PC-9 (cell line): Measurements from ENCODE around the gene EPHB2. TPM values are rescaled to one million over a fixed set of nuclear protein-coding genes. Genes with fewer than 3 reads are reported as not detected.

Source experiments
- BruUV-seq: library from RNA; stranded (reverse); fragments of 400-500 nt; replicated peaks from 2 replicates; lab custom pipeline; 2021; lab: Mats Ljungman, UMichigan
- CTCF ChIA-PET: fragments of 300-600 bp; sonication (Branson Sonifier 250); formaldehyde crosslinking; loops from one replicate; lab custom pipeline; 2022; ENCODE audit warnings: antibody characterized with exemption; lab: Charles Lee
- POLR2A ChIA-PET: fragments of 300-600 bp; sonication (Branson Sonifier 250); formaldehyde crosslinking; loops from one replicate; lab custom pipeline; 2022; ENCODE audit warnings: antibody characterized with exemption; ENCODE audit not compliant: unreplicated experiment; lab: Charles Lee
- DNase-seq, 2 experiments: peaks; one replicate each; pipeline versions ENCODE4 v3.0.0 to v3.0.0-alpha.2; 2015 to 2022; ENCODE audit warnings: mixed read lengths in 1 of 2
- H2AFZ ChIP-seq: fragments of 200-600 bp; sonication (generic); 2 replicates; pipeline ENCODE4 v1.8.1; 2017; ENCODE audit warnings: antibody characterized with exemption
- H3F3A ChIP-seq: fragments of 200-600 bp; sonication (generic); 2 replicates; pipeline ENCODE4 v1.8.1; 2017; ENCODE audit warnings: antibody characterized with exemption, mild to moderate bottlenecking, low read depth; ENCODE audit not compliant: insufficient read depth
- H3K27ac ChIP-seq: fragments of 200-600 bp; sonication (generic); 2 replicates; pipeline ENCODE4 v1.6.1; 2016; ENCODE audit warnings: mixed run types
- H3K27me3 ChIP-seq: fragments of 200-600 bp; sonication (generic); 2 replicates; pipeline ENCODE4 v1.6.1; 2016; ENCODE audit warnings: low read depth, mixed run types; ENCODE audit not compliant: insufficient read depth
- H3K36me3 ChIP-seq: fragments of 200-600 bp; sonication (generic); 2 replicates; pipeline ENCODE4 v1.6.1; 2016; ENCODE audit warnings: low read depth, mixed run types
- H3K4me1 ChIP-seq: fragments of 200-600 bp; sonication (generic); replicated peaks from 2 replicates; pipeline ENCODE4 v1.6.1; 2016; ENCODE audit warnings: mixed run types; ENCODE audit not compliant: insufficient read depth
- H3K4me2 ChIP-seq: fragments of 200-600 bp; sonication (generic); 2 replicates; pipeline ENCODE4 v1.6.1; 2017; ENCODE audit warnings: mixed run types
- H3K4me3 ChIP-seq: fragments of 200-600 bp; sonication (generic); 2 replicates; pipeline ENCODE4 v1.6.1; 2016; ENCODE audit warnings: mixed run types
- H3K79me2 ChIP-seq: fragments of 200-600 bp; sonication (generic); 2 replicates; pipeline ENCODE4 v1.6.1; 2017; ENCODE audit warnings: low read depth, mixed run types
- H3K9me2 ChIP-seq: fragments of 200-600 bp; sonication (generic); 2 replicates; pipeline ENCODE4 v1.8.1; 2017; ENCODE audit warnings: mild to moderate bottlenecking; ENCODE audit not compliant: insufficient read depth
- H3K9me3 ChIP-seq: fragments of 200-600 bp; sonication (generic); 2 replicates; pipeline ENCODE4 v1.8.1; 2016; ENCODE audit warnings: low read depth; ENCODE audit not compliant: insufficient read depth
- H4K20me1 ChIP-seq: fragments of 200-600 bp; sonication (generic); 2 replicates; pipeline ENCODE4 v1.8.1; 2017; ENCODE audit not compliant: insufficient read depth
- EZH2 ChIP-seq: fragments of 200-600 bp; sonication (generic); IDR thresholded peaks from 2 replicates; pipeline ENCODE4 v1.8.0; 2017; ENCODE audit warnings: antibody characterized with exemption, low read depth
- intact Hi-C: fragments of 100-400 bp; cut with micrococcal nuclease; formaldehyde crosslinking; loops from one replicate; pipeline ENCODE4 v1.10.0; 2022; ENCODE audit not compliant: unreplicated experiment
- total RNA-seq: library from RNA; stranded (reverse); gene quantifications from 2 replicates; pipeline ENCODE4 v1.2.3, GENCODE V29; 2021
- TF ChIP-seq, protein P1 (sequence below): fragments of 200-600 bp; sonication (generic); conservative IDR thresholded peaks from 2 replicates; pipeline ENCODE4 v1.6.1; 2017; ENCODE audit warnings: mixed run types, antibody characterized with exemption, mild to moderate bottlenecking, moderate library complexity

EPHB2 gene
- total RNA-seq, 1 experiment from 2014 or later = 26.7 TPM

DNA sequence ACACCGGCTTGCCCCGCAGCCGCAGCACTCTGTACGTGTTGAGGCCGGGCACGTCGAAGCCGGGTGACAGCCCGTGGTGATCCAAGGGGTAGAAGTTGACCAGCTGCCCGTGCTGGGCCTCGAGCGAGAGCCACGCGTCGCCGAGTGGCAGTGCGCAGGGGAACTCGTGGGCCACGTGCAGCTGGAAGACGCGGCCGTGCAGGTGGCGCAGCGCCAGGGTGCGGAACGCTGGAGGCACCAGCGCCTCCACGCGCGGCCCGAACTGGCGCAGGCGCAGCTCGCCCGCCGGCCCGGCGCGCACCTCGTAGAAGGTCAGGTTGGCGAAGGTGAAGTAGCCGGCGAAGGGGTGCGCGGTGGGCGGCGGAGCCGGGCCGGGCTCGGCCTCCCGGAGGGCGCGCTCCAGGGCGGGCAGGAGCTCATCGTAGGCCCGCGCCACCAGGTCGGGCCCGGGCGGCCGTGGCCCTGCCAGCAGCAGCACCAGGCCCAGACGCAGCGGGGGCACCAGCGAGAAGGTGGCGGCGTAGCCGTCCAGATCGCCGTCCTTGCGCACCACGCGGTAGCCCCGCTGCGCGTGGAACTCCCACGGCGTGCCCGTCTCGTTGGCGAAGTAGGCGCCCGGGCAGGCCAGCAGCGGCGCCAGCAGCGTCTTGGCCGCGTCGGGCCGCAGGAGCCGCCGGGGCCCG lies 242.6 kb downstream of the EPHB2 start:
- no peaks in the 10 kb centered on the region for H3K27me3 ChIP-seq
- no peak overlapping the region for H3K27ac ChIP-seq
- no peak overlapping the region for H3K4me3 ChIP-seq
- H3K4me1 ChIP-seq = no peaks in the 10 kb centered on the region
- H3K9me2 ChIP-seq = no peaks in the 10 kb centered on the region
- DNase-seq = no peak
- no peaks in the 10 kb centered on the region for H3K36me3 ChIP-seq
- no peak overlapping the region for H2AFZ ChIP-seq
- H3F3A ChIP-seq = no peaks in the 10 kb centered on the region
- no peaks in the 10 kb centered on the region for H3K9me3 ChIP-seq
- ChIA-PET POLR2A (no interaction called here), CTCF (no interaction called here)
- intact Hi-C loops = no loop called here
- H3K79me2 ChIP-seq = no peaks in the 10 kb centered on the region
- TF ChIP-seq, protein P1, sequence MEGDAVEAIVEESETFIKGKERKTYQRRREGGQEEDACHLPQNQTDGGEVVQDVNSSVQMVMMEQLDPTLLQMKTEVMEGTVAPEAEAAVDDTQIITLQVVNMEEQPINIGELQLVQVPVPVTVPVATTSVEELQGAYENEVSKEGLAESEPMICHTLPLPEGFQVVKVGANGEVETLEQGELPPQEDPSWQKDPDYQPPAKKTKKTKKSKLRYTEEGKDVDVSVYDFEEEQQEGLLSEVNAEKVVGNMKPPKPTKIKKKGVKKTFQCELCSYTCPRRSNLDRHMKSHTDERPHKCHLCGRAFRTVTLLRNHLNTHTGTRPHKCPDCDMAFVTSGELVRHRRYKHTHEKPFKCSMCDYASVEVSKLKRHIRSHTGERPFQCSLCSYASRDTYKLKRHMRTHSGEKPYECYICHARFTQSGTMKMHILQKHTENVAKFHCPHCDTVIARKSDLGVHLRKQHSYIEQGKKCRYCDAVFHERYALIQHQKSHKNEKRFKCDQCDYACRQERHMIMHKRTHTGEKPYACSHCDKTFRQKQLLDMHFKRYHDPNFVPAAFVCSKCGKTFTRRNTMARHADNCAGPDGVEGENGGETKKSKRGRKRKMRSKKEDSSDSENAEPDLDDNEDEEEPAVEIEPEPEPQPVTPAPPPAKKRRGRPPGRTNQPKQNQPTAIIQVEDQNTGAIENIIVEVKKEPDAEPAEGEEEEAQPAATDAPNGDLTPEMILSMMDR = no peak
- no peak for TF ChIP-seq EZH2
- no peak overlapping the region for H3K4me2 ChIP-seq
- no TSS peak for BruUV-seq
- no peaks in the 10 kb centered on the region for H4K20me1 ChIP-seq

DNA sequence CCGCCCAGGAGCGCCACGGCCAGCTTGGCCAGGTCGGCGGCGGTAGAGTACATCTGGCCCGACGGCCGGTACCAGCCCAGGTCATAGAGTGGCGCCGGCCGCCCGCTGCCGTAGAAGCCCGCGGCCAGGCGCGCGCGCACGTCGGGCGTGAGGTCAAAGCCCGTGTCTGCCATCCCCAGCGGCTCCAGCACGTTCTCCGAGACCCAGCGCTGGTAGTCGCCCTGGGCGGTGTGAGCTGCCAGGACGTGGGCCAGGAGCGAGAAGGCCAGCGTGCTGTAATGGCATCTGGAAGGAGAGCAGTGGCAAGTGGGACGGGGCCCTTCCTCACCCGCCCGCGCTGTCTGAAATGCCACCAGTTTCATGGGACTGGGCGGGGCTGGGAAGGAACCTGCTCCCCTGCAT lies 243.1 kb downstream of the EPHB2 start:
- Histone ChIP-seq H3K9me3 (no peaks in the 10 kb centered on the region), H4K20me1 (no peaks in the 10 kb centered on the region), H3K27me3 (no peaks in the 10 kb centered on the region), H3K27ac (no peak overlapping the region), H3K4me2 (no peak overlapping the region), H3F3A (no peaks in the 10 kb centered on the region), H3K4me1 (no peaks in the 10 kb centered on the region), H3K9me2 (no peaks in the 10 kb centered on the region), H3K79me2 (no peaks in the 10 kb centered on the region), H2AFZ (no peak overlapping the region), H3K4me3 (no peak overlapping the region), H3K36me3 (no peaks in the 10 kb centered on the region)
- no TSS peak for BruUV-seq
- intact Hi-C loops = no loop called here
- DNase-seq = no peak
- POLR2A ChIA-PET = no interaction called here
- TF ChIP-seq, protein P1 = no peak
- TF ChIP-seq EZH2 = no peak
- CTCF ChIA-PET = no interaction called here

DNA sequence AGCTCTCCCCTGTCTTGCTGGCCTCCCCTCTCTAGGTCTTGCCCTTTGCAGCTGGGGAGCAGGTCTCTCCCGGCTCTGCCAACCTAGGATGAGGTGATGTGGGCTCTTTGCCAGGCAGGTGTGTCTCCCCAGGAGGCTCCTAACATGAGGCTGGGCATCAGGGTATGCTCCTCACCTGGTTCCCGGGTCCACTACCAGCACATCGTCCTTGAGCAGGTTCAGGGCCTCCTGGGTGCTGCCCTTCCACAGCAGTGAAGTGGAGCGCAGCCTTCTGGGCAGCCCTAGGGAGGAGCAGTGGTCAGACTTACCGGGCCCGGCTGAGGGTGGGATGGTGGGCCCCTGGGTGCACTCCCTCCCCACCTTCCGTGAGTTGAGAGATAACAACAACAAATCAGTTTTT lies 244.5 kb downstream of the EPHB2 start:
- Histone ChIP-seq H3K27ac (no peak overlapping the region), H3K4me1 (no peaks in the 10 kb centered on the region), H3F3A (no peaks in the 10 kb centered on the region), H3K4me3 (no peak overlapping the region), H3K27me3 (no peaks in the 10 kb centered on the region), H3K4me2 (no peak overlapping the region), H3K36me3 (no peaks in the 10 kb centered on the region), H3K9me2 (no peaks in the 10 kb centered on the region), H3K9me3 (no peaks in the 10 kb centered on the region), H2AFZ (no peak overlapping the region), H3K79me2 (no peaks in the 10 kb centered on the region), H4K20me1 (no peaks in the 10 kb centered on the region)
- ChIA-PET POLR2A (no interaction called here), CTCF (no interaction called here)
- no TSS peak for BruUV-seq
- DNase-seq = no peak
- TF ChIP-seq, protein P1 = no peak
- no peak for TF ChIP-seq EZH2
- intact Hi-C loops = no loop called here
